Sigmoid colon (tissue), 7 donors: Measurements from ENCODE around the gene ERP44. TPM values are rescaled to one million over a fixed set of nuclear protein-coding genes. Genes with fewer than 3 reads are reported as not detected.

ENCODE experiments used
- DNase-seq: peaks from one replicate; pipeline ENCODE4 v3.0.0-alpha.2; 2019
- H3K27ac ChIP-seq, 4 donors: fragments of 200-600 bp; sonication (generic); one replicate each; pipeline ENCODE4 v1.5.1; 2016 to 2019; ENCODE audit warnings: mild to moderate bottlenecking in 1 of 4
- H3K27me3 ChIP-seq, 3 donors: fragments of 200-600 bp; sonication (generic); one replicate each; pipeline ENCODE4 v1.5.1; 2019; ENCODE audit warnings: mild to moderate bottlenecking in 1 of 3
- H3K36me3 ChIP-seq, 4 donors: fragments of 200-600 bp; sonication (generic); one replicate each; pipeline ENCODE4 v1.5.1; 2016 to 2019
- H3K4me1 ChIP-seq, 4 donors: fragments of 200-600 bp; sonication (generic); one replicate each; pipeline ENCODE4 v1.5.1; 2017 to 2019
- H3K4me3 ChIP-seq, 4 donors: fragments of 200-600 bp; sonication (generic); one replicate each; pipeline ENCODE4 v1.5.1; 2017 to 2019; ENCODE audit warnings: mild to moderate bottlenecking in 2 of 4, moderate library complexity in 1 of 4
- H3K9me3 ChIP-seq, 4 donors: fragments of 200-600 bp in 3 of 4; sonication (generic) in 3 of 4; one replicate each; pipeline versions ENCODE4 v1.5.1 to v1.6.1; 2013 to 2019
- CTCF ChIP-seq, 4 experiments: fragments of 450-650 bp in 3 of 4; fragments of 200-600 bp in 1 of 4; IDR thresholded peaks; one replicate each; pipeline ENCODE4 v1.5.1; 2016 to 2019; ENCODE audit warnings: antibody characterized with exemption in 4 of 4, mild to moderate bottlenecking in 3 of 4, moderate library complexity in 2 of 4
- EP300 ChIP-seq, 4 donors: sonication (generic); formaldehyde crosslinking; IDR thresholded peaks; one replicate each; pipeline ENCODE4 v1.6.1; 2017; ENCODE audit warnings: antibody characterized with exemption in 4 of 4
- POLR2A ChIP-seq, 2 donors: fragments of 450-650 bp; IDR thresholded peaks; one replicate each; pipeline ENCODE4 v1.6.1; 2016; ENCODE audit warnings: antibody characterized with exemption in 2 of 2, mild to moderate bottlenecking in 2 of 2, moderate library complexity in 2 of 2
- POLR2AphosphoS5 ChIP-seq, 4 donors: sonication (generic); formaldehyde crosslinking; IDR thresholded peaks; one replicate each; pipeline ENCODE4 v1.6.1; 2017; ENCODE audit warnings: antibody characterized with exemption in 4 of 4
- WGBS, 2 donors: extraction: QIAGEN DNeasy Blood & Tissue Kit; methylation state at CpG; one replicate each; pipeline ENCODE4 v1.1.7; 2013; 5-methylcytosine and 5-hydroxymethylcytosine counted together
- intact Hi-C: fragments of 100-400 bp; cut with DNase I; formaldehyde crosslinking; loops from one replicate; pipeline ENCODE4 v1.15.1; 2023
- polyA plus RNA-seq, 3 donors: library from polyadenylated mRNA; stranded (reverse); fragments of 200-250 nt; gene quantifications; one replicate each; pipeline ENCODE4 v1.2.3, GENCODE V29; 2013
- total RNA-seq, 4 donors: library from RNA; depleted of rRNA; stranded (reverse); fragments of >200 nt; gene quantifications; one replicate each; pipeline ENCODE4 v1.1.0, GENCODE V29; 2016
- donor health status: healthy with polysubstance abuse.
- donor health status: Bipolar disorder and iron deficiency.
- donor health status: healthy.

The ERP44 gene
- total and polyA plus RNA-seq, 7 donors = 6.6 to 22.1 (median 11.9) TPM

DNA sequence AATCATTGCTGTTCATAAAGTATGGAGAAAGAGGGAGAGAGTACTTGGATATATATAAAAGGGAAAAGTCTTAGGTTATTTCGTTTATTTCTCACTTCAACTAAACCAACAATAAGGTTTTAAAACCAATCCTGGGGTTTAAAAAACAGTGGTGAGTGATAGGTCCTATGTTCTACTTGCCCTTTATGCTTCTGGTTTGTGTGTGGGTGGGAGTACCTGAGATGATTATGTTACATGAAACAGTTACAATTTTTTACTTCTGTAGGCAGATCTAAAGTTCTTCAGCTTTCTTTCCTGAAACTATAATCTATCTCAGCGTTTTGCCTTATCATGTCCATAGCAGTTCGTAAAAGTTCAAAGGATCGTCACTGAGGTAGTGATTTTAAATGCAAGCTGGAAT lies 143.2 kb downstream of the ERP44 start:
- H3K36me3 ChIP-seq = peaks cover 2 to 20% (median 3%) of the 10 kb centered on the region in 4 donors
- no peak overlapping the region for H3K27ac ChIP-seq
- no peak for TF ChIP-seq POLR2A (IDR thresholded peaks at IDR 0.05)
- TF ChIP-seq CTCF (IDR thresholded peaks at IDR 0.05) = no peak
- TF ChIP-seq EP300 (IDR thresholded peaks at IDR 0.05) = no peak
- TF ChIP-seq POLR2AphosphoS5 (IDR thresholded peaks at IDR 0.05) = no peak
- no peaks in the 10 kb centered on the region for H3K9me3 ChIP-seq
- WGBS, 2 donors = 73 to 79% methylated on average over 4 of the region's 4 CpGs
- intact Hi-C loops = no loop called here
- no peak overlapping the region for H3K4me3 ChIP-seq
- H3K4me1 ChIP-seq = no peaks in the 10 kb centered on the region
- no peak for DNase-seq
- H3K27me3 ChIP-seq = no peaks in the 10 kb centered on the region

GRCh38 chr9:99954819-99955218 lies 144.0 kb downstream of the ERP44 start:
- DNase-seq = no peak
- no peaks in the 10 kb centered on the region for H3K9me3 ChIP-seq
- intact Hi-C loops = no loop called here
- peaks cover 0 to 17% (median 2%) of the 10 kb centered on the region in 4 donors for H3K36me3 ChIP-seq
- no peak for TF ChIP-seq POLR2A (IDR thresholded peaks at IDR 0.05)
- no peak for TF ChIP-seq EP300 (IDR thresholded peaks at IDR 0.05)
- TF ChIP-seq POLR2AphosphoS5 (IDR thresholded peaks at IDR 0.05) = no peak
- H3K27ac ChIP-seq = no peak overlapping the region
- H3K4me3 ChIP-seq = no peak overlapping the region
- WGBS, 2 donors = 78 to 92% methylated on average over 1 of the region's 1 CpG
- no peaks in the 10 kb centered on the region for H3K4me1 ChIP-seq
- no peaks in the 10 kb centered on the region for H3K27me3 ChIP-seq

GRCh38 chr9:99953861-99954507 lies 144.8 kb downstream of the ERP44 start:
- intact Hi-C loops = no loop called here
- Histone ChIP-seq H3K4me1 (no peaks in the 10 kb centered on the region), H3K27ac (no peak overlapping the region), H3K4me3 (no peak overlapping the region), H3K36me3 (peaks cover 0 to 17% (median 2%) of the 10 kb centered on the region in 4 donors), H3K27me3 (no peaks in the 10 kb centered on the region), H3K9me3 (no peaks in the 10 kb centered on the region)
- no peak for DNase-seq
- WGBS, 2 donors = 63 to 72% methylated on average over 3 of the region's 3 CpGs
- TF ChIP-seq POLR2A (IDR thresholded peaks at IDR 0.05) (no peak), CTCF (IDR thresholded peaks at IDR 0.05) (no peak), EP300 (IDR thresholded peaks at IDR 0.05) (no peak), POLR2AphosphoS5 (IDR thresholded peaks at IDR 0.05) (no peak)

DNA sequence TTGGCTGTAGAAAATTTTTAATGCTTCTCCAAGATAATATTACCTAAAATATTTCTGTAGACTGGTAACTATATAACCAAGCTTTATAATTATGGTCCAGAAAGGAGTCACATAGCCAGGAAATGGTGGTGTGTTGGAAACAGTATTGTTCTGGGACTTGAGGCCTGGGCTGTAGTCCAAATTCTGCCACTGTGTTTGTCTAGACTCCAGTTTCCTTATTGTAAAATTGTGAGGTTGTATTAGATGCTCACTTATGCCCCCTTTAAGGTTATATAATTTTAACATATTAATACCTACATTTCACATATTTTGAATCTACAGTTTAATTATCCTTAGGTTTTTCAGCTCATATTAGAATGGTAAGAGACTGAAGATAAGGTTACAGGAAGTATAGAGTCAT lies 149.9 kb downstream of the ERP44 start:
- no peaks in the 10 kb centered on the region for H3K4me1 ChIP-seq
- peaks cover 0 to 11% (median 2%) of the 10 kb centered on the region in 4 donors for H3K36me3 ChIP-seq
- no peak overlapping the region for H3K4me3 ChIP-seq
- H3K27me3 ChIP-seq = no peaks in the 10 kb centered on the region
- H3K27ac ChIP-seq = no peak overlapping the region
- TF ChIP-seq POLR2A (IDR thresholded peaks at IDR 0.05) (no peak), CTCF (IDR thresholded peaks at IDR 0.05) (no peak), POLR2AphosphoS5 (IDR thresholded peaks at IDR 0.05) (no peak), EP300 (IDR thresholded peaks at IDR 0.05) (no peak)
- no peaks in the 10 kb centered on the region for H3K9me3 ChIP-seq
- DNase-seq = no peak
- intact Hi-C loops = loop anchor here (5.0 kb wide), 1 partner anchor 68 kb away; no protein-coding TSS in a partner anchor

- intact Hi-C loops = loop anchor here (5.0 kb wide), 1 partner anchor 69 kb away; no protein-coding TSS in a partner anchor
These were observed 150.3 kb downstream of the ERP44 start for GRCh38 chr9:99948482-99948881.

More at GRCh38 chr9:99948482-99948881, 150.3 kb downstream of the ERP44 start:
- no peak for TF ChIP-seq CTCF (IDR thresholded peaks at IDR 0.05)
- no peak for TF ChIP-seq EP300 (IDR thresholded peaks at IDR 0.05)
- no peak for TF ChIP-seq POLR2A (IDR thresholded peaks at IDR 0.05)
- TF ChIP-seq POLR2AphosphoS5 (IDR thresholded peaks at IDR 0.05) = no peak
- Histone ChIP-seq H3K27me3 (no peaks in the 10 kb centered on the region), H3K27ac (no peak overlapping the region), H3K36me3 (peaks cover 0 to 11% (median 2%) of the 10 kb centered on the region in 4 donors), H3K4me3 (no peak overlapping the region), H3K4me1 (no peaks in the 10 kb centered on the region), H3K9me3 (no peaks in the 10 kb centered on the region)
- no peak for DNase-seq
- 91 to 95% methylated on average over 2 of the region's 2 CpGs for WGBS, 2 donors
